NK-92 treated with Interleukin-12 subunit alpha and Interleukin-12 subunit beta, amount 100 ng/mL, for 24 hours (cell line): ENCODE measurements around the gene S100A10.

Experiments used
- DNase-seq: peaks from one replicate; lab custom pipeline; 2025; lab: John Stamatoyannopoulos, UW

Gene S100A10

DNA sequence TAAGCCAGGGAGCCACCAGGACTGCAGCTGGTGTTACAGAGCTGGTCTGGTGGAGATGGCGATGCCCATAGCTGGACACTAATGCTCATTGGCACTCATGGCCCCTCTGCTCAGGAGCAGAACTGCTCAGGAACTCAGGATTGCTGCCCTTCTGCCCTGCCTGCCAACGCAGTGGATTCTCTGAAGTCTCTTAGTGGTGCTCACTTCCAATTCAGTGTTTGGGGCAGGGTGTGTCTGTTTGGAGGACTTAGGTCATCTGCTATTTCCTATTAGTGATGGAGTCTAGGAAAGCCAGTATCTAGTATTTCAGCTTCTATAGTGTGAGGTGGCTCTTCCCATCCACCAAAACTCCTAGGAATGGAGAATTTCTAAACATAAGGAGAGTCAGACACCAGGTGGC lies 29.1 kb downstream of the S100A10 start:
- DNase-seq: no peak

DNA sequence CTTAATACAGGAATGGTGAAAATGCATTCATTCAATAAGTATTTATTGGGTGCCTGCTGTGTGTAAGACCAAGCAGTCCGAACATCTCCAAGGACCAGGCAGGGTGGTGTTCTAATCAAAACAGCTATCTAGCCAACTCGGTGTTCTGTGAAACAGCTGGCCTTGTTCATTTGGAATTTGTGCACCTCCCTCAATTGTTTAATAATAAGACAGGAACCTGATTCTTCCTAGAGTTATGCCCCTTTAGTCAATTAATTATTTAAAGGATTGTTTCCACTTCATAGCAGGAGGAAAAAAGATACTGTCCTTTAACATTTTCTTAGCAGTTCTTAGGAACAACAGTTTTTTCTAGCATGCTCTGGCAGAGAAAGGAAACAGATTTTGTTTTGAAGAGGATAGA lies 30.4 kb downstream of the S100A10 start:
- no peak for DNase-seq

DNA sequence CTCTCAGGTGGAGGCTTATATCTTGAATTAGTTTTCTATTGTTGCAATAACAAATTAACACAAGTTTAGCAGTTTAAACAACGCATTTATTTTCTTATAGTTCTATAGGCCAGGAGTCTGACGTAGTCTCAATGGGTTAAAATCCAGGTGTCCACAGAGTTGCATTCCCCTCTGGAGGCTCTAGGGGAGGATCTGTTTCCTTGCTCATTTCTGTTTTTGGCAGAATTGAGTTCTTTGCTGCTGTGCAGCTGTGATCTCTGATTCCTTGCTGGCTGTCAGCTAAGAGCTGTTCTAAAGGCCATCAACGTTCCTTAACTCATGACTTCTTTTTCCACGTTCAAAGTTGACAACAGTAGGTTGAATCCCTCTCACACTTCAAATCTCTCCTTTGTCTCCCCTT lies 31.8 kb downstream of the S100A10 start:
- DNase-seq: no peak

DNA sequence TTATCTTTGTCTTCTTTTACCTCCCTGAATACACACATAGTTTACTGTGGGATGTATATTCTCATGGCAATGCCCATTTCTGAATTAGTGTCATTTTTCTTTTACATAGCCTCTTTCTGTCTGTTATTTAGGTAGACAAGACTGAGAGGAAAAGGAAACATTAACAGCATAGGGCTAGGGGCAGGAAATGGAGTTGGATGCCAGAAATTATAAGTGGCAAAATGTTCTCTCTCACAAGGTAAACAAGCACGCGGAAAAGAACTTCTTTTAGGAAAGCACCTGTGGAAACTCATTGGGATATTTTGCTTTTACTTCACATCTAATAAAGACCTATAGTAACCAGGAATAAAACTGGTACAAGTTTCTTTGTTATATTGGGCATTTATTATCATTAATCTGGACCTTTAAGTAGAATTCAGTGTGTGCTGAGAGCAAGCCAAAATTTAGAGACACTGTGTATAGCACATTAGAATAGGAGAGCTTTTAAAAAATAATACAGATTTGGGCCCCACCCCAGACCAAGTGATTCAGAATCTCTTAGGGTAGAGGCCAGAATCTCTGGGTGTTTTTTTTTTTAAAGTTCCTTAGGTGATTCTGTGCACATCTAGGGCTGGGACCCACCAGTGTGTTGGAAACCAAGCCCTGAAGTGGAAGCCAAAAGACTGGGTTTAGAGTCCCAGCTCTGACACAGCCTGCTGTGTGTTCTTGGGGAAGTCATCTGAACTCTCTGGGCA lies 32.7 kb downstream of the S100A10 start:
- DNase-seq: no peak

DNA sequence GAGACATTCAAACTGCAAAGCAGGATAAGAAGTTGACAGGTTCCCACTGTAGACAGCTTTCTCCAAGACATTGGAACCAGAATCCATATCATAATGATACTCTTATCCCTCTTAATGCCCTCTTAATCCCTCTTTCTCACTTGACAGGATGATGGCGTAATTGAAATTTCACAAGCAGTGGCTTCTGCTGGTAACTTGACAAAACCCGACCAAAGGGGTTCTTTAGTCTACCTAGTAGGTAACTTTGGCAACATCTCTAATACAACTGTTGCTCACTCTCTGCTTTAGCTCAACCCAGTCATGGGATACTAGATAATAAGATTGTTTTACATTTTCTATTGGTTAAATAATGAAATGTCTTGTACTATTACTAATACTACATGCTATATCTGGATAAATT lies 34.7 kb downstream of the S100A10 start:
- no peak for DNase-seq

DNA sequence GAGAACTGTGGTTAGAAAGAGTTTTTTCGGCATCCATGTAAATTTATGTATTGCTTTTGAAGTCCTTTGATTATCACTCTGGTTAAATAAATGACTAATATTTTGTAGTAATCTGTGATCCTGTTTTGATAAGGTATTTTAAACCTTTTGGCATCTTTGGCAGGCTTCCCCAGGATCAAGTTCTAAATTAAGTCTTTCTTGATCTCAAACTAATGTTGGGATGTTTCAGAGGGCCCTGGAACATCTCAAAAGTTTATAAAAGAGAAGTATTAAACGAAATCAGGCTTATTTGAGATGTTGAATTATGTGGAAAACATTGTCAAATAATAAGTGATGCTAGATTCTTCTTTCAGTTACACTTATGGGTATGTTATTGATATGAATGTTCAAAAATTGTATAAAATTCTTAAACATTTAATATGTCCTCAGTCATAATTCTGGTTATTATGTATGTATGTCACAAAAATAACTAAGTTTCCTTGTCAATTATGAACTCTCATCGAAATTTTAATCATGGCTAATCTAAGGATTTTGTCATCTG lies 36.6 kb downstream of the S100A10 start:
- DNase-seq: no peak

DNA sequence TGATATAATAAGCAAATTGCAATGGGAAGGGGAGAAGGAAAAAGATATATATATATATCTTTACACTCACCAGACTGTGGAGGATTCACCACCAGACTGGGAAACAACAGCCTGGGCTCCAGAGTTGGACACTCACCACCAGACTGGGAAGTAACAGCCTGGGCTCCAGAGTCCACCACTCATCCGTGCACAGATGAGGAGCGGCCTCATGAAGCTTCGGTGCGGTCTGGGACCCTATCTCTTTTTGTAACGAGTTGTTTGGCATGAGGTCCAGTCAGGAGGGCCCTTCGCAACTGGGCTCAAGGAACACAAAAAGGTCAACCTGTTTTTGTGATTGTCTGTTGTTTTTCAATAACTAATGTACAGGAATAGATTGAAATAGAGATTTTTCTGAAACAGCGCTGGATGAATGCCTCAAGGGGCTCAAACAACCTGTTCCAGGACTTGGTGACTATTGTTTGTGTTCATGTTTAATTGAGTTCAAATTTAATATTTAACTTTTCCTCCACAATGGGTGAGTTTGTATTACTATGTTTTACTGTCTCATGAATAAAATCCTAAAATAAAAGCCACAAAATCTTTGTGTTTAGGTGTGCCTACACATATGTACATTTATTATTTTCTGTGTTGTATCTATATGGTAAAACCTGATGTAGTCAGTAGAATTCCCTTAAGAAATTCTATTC lies 40.1 kb downstream of the S100A10 start:
- DNase-seq: no peak

DNA sequence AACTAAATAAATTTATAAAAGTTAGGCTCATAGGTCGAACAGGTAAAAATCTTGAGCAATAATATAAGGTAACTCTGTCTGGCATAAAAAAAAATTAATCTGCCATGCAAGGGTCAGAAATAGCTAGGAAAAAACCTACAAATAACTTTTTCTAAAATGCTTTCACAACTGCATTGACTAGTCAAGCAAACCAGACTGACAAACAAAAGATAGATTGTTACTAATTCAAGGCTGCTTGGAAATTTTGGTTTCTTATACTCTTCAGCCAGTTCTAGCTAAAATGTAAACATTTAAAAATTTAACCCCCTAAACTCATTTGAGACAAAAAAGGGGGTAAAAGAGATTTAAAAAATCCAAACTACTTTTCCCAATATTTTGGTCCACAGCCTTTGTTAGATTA lies 40.8 kb downstream of the S100A10 start:
- no peak for DNase-seq

DNA sequence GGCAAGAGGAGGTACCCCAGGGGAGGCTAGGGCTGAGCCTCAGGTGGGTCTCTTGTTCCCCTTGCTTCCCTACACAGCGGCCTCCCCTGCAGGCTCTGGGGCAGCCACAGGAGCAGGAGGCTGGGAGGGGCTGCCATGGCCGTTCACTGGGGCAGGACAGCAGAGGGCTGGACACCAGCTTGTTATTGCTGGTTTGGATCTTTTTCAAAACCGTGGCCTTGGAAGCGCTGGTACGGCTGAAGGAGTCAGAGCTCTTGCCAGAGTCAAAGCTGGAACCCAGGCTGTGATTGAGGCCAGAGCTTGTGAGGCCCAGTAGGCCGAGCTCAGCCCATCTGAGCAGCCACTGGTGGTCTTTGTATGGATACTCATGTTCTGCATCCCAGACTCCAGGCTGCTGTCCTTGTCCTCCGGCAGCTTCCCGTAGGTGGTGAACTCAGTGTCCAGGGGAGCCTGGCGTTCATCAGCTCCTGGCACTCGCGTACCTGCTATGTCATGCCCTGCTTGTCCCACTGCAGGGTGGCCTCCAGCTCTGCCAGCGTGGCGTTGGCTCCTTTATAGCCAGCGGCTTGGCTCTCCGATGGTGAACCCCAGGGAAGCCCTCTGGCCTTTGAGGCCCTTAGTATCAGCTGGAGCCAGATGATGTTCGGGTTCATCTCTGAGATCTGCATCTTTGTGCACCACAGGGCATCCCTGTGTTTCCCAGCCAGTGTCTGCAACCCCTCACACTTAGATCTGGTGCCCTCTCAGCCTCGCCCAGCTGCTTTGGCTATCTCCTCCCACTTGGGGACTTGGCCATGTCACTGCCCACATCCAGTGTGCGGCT lies 44.1 kb downstream of the S100A10 start:
- DNase-seq: no peak

DNA sequence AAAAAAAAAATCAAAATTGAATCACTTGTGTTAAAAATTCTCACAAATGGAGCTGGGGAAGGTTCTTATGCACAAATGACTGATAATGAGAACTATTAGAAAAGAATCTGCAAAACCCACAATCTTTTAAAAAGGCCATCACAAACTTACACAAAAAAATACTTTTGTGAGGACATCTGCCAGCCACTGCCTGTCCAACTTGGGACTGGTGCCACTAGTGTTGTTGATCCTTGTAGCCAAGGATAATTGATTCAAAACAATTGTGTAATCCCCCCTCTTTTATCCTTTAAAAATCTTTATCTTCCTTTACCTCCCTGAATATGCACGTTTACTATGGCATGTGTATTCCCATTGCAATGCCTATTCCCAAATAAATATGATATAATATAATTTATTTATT lies 45.2 kb downstream of the S100A10 start:
- no peak for DNase-seq

DNA sequence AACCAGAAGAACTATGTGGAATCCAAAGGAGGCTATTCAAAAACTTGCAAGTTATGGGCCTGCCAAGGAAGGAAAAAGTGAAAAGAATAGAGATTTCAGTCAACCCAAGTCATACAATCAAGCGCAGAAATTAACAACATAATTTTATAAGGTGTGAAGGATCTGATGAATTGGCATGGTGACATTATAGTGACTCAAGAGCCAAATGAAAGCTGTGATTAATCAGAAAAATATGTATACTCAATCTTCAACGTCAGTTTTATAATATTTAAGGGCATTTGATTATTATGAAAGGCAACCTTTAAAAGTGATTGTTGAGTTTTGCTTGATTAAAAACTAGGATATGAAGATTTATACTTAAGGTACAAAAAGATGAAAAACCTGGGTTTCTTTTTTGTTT lies 46.5 kb downstream of the S100A10 start:
- DNase-seq: no peak

DNA sequence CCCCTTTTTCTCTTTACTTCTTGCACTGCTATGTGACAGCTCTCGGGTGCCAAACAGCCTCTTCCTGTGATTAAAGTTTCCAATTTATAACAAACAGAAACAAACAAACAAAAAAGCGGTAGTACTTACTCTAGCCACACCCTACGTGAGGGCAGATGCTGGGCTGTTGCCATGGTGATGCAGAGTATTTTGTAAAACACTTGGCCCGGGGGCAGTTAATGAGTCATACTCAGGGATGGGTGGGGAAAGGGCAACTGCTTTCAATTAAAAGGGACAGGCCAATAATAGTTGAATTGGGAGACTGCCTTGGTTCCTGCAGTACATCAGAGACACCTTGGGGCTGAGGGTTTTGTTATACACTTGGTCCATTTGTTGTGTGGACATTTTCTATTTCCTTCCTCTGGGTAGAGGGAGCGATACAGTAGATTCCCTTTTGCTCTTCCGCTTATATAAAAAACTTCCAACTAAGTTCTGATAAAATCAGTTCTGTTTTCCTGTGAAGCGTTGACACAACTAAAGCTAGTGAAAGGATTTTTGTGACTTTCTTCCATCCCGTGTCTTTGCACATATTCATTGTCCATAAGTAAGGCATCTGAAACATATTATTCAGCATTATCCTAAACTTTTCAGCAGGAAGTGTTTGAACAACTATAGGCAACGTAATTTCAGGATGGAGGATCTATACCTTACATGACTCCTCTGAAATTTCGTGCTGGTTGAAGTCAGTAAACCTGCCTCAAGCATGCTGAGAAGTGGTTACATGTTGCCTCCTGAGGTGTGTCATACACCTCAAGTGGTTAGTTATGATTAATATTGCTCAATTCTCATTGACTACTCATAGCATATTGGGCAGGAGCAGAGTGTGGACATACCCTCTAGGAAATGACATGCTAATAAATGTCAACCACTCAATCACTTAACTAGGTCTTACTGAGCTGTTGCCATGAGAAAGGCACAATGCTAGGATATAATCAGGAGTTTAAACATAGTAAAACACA lies 47.6 kb downstream of the S100A10 start:
- DNase-seq: peak; percentile 84

DNA sequence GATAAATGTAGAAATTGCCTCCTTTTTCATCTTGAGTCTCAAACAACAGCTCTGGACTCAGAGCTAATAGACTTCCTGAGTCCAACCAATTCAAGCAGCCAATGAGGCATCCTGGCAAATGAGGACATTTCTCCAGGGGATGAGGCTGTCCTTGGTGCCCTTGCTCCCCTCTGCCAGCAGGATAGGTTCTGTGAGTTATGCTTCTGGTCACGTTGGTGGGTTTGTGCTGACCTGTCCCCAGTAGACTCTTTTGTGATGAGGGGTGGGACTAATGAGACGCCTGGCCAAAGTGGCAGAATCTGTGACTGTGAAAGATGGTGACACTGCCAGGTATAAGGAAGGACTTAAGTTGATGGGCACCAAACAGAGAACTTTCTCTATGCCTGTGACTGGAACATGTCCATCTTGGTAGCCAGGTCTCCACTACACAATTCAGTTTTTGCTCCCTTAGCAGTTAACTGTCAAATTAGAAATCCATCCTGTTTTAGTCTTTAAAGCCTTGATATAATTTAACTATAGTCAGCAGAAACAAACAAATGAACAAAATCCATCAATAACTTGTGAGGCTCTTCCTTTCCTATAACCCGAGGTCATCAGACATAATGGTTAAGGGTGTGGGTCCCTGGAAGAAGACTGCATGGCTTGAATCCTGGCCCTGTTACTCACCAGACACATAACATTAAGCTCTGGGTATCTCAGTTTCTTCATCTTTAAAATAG lies 48.6 kb downstream of the S100A10 start:
- DNase-seq: no peak

DNA sequence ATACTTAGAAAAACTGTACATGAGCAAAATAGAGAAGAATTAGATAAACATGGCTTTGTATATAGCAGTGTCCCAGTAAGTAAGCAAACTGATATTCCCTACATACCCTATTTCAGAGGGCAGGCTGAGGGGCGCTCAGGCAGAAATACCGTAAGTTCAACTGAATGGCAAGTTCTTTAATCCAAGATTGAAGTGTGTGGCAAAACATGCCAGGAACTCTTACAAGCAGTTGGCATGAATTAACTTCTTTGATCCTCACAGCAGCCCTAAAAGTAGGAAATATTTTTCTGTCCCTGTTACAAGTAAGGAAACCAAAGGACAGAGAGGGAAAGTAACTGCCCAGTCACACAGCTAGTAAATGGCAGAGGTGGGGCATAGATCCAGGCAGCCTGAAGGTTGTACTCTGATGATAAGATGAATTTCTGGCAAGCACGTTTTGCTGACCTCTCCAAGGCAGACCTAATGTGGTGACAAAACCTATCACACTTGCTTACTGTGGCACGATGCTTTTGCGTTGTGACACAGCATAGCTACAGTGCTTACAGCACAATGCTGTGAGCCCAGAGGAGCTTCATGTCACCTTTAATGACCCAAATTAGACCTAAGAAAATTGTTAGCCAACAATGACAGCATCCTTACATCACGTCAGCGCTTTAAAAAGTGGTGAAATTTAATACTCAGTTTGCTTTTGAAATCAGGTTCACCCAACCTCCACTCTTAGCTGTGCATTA lies 49.4 kb downstream of the S100A10 start:
- no peak for DNase-seq

DNA sequence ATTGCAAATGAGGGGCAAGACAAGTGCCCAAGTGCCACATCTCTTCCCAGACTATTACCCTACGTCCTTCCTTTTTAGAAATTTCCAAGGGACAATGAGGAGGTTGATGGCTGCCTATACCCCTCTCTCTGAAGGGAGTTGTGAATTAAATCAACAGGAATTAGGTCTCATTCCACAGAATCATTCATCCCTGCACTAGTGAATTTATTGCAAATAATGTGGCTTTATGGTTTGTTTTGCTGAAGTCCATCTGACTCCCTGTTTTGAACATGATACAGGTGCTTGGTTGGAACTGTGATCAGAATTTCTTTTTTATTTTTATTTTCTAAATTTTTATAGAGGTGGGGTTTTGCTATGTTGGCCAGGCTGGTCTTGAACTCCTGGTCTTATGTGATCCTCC lies 50.1 kb downstream of the S100A10 start:
- DNase-seq: no peak

DNA sequence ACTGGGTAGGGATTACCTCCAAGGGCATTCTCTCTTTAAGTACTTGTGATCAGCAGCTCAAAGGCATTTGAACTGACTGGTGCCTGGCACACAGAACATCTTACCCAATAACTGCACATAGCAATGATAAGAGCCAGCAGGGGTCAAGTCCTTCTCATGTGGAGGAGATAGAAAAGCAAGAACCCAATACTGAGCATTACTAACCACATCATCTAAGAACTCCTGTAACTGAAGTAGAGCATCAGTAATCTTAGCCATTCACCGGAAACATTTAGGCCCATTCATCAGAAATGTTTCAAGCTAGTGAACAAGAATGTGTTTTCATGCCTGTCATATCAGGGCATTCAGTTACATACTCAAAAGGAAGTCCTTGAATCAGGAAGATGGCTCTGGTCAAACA lies 50.8 kb downstream of the S100A10 start:
- DNase-seq: no peak

DNA sequence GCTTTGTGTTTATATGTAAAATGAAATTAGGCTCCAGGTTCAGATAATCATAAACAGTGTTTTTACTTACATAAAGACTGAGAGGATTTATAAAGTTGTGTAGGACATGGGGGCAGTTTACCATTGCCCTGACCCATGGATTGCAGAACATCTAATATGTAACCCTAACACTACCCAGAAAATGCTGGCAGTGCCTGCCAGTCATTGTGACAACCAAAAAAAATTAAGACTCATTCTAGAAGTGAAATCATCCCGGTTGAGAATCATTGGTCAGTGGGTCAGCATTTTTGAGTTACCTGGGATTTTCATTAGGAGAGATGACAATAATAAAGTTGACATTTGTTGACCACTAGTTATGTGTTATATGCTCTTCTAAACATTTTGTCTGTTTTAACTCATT lies 53.1 kb downstream of the S100A10 start:
- no peak for DNase-seq

DNA sequence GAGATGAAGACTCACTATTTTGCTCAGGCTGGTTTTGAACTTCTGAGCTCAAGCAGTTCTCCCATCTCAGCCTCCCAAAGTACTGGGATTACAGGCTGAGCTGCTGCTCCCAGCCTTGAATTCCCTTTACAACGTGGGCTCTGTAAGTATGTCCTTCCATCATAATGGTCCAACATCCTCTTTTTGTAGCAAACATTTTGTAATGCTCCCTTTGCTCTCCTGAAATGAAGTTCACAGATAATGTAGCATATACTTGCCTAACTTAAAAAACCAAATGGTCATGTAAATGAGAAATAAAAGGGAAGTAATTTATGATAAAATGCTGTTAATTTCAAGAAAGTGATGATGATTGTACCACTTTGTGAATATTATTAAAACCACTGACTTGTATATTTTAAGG lies 53.9 kb downstream of the S100A10 start:
- no peak for DNase-seq

DNA sequence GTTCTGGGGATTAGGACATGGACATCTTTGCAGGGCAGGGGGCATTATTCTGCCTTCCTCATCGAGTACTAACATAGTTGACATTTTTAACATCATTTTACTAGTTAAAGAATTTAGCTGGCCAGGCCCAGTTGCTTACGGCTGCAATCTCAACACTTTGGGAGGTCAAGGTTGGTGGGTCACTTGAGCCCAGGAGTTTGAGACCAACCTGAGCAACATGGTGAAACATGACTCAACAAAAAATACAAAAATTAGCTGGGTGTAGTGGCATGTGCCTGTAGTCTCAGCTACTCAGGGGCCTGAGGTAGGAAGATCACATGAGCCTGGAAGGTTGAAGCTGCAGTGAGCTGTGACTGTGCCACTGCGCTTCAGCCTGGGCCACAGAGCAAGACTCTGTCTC lies 54.5 kb downstream of the S100A10 start:
- DNase-seq: no peak

DNA sequence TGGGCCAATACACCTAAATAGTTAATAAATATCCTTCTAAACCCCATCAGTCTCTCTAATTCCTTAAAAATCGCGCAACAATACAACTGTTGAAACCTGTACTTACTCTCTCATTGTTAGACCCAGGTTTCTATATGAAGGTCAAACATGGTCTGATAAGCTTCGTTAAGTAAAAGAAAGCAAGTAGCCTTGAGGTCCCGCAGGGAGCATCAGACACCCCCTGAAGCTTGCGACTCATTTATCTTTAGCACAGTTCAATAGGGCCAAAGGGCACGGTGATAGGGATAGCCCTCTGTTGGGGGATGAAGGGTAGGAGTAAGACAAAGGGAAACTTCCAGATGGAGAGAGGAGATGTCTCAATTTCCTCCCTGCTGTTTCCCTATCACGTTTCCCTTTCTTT lies 57.0 kb downstream of the S100A10 start:
- DNase-seq: no peak
